HCT116 (cell line): ENCODE results near the gene PIK3C3. TPM values are rescaled to one million over a fixed set of nuclear protein-coding genes. Genes with fewer than 3 reads are reported as not detected.

Experiments
- ATAC-seq: fragments of 200-7000 bp; cut with Tn5 transposase; 2 replicates; pipeline ENCODE4 v1.9.1; 2020; ENCODE audit warnings: mild to moderate bottlenecking, moderate library complexity
- BruUV-seq: library from RNA; stranded (reverse); fragments of 400-500 nt; replicated peaks from 2 replicates; lab custom pipeline; 2021; lab: Mats Ljungman, UMichigan
- CTCF ChIA-PET: fragments of 300-600 bp; sonication (Branson Sonifier 250); formaldehyde crosslinking; loops from one replicate; lab custom pipeline; 2021; ENCODE audit warnings: antibody characterized with exemption; lab: Charles Lee
- POLR2A ChIA-PET: fragments of 300-600, 350-600 bp; sonication (Branson Sonifier 250); formaldehyde crosslinking; loops from one replicate; lab custom pipeline; 2021; ENCODE audit warnings: antibody characterized with exemption; lab: Charles Lee
- RAD21 ChIA-PET, 2 experiments: fragments of 300-600 bp; sonication (Branson Sonifier 250); formaldehyde crosslinking; loops; one replicate each; lab custom pipeline; 2023; ENCODE audit warnings: low total read pairs in 2 of 2; ENCODE audit not compliant: uncharacterized antibody in 2 of 2, unreplicated experiment in 2 of 2, low non-redundant PET in 1 of 2; lab: Charles Lee
- DNase-seq: peaks from one replicate; pipeline ENCODE4 v3.0.0-alpha.2; 2010; ENCODE audit warnings: low read depth, low spot score
- H2AFZ ChIP-seq: fragments of 200-600 bp; shearing (Covaris generic), sonication (generic); 2 replicates; pipeline ENCODE4 v1.6.1; 2017; ENCODE audit warnings: low read depth, mixed run types, mixed read lengths, antibody characterized with exemption, low read length; ENCODE audit not compliant: poor library complexity, severe bottlenecking
- H3K27ac ChIP-seq: 2 replicates; pipeline ENCODE4 v1.5.1; 2012; ENCODE audit warnings: low read depth, low read length
- H3K27me3 ChIP-seq: fragments of 200-600 bp; sonication (generic); 2 replicates; pipeline ENCODE4 v1.6.1; 2016; ENCODE audit warnings: mixed run types, low read length, mixed read lengths; ENCODE audit not compliant: insufficient read depth
- H3K36me3 ChIP-seq, 2 experiments: fragments of 200-500 bp in 1 of 2; fragments of 200-600 bp in 1 of 2; sonication (Bioruptor generic) in 1 of 2; sonication (generic) in 1 of 2; 2 replicates each; pipeline versions ENCODE4 v1.5.1 to v1.6.1; 2014 to 2016; ENCODE audit warnings: low read length in 2 of 2, inconsistent platforms in 1 of 2, mixed read lengths in 1 of 2, mixed run types in 1 of 2; ENCODE audit not compliant: insufficient read depth in 2 of 2, control insufficient read depth in 1 of 2
- H3K4me1 ChIP-seq, 2 experiments: fragments of 200-600 bp in 1 of 2; sonication (generic) in 1 of 2; 2 replicates each; pipeline versions ENCODE4 v1.5.1 to v1.6.1; 2012 to 2017; ENCODE audit warnings: low read length in 2 of 2, inconsistent platforms in 1 of 2, mild to moderate bottlenecking in 1 of 2, mixed read lengths in 1 of 2, mixed run types in 1 of 2, moderate library complexity in 1 of 2; ENCODE audit not compliant: insufficient read depth in 2 of 2, control insufficient read depth in 1 of 2
- H3K4me2 ChIP-seq: fragments of 200-600 bp; sonication (generic); 2 replicates; pipeline ENCODE4 v1.6.1; 2017; ENCODE audit warnings: mixed run types, low read length, mixed read lengths
- H3K4me3 ChIP-seq, 2 experiments: fragments of 200-600 bp in 1 of 2; sonication (generic) in 1 of 2; replicated peaks in 1 of 2; 2 replicates each; pipeline ENCODE4 v1.5.1; 2011 to 2016; ENCODE audit warnings: low read length in 2 of 2, control low read depth in 1 of 2, low read depth in 1 of 2, mild to moderate bottlenecking in 1 of 2, mixed read lengths in 1 of 2, mixed run types in 1 of 2
- H3K79me2 ChIP-seq: fragments of 200-600 bp; sonication (generic); 2 replicates; pipeline ENCODE4 v1.6.1; 2017; ENCODE audit warnings: mild to moderate bottlenecking, mixed run types, low read length, moderate library complexity, mixed read lengths; ENCODE audit not compliant: insufficient read depth
- H3K9ac ChIP-seq: fragments of 200-600 bp; sonication (generic); 2 replicates; pipeline ENCODE4 v1.6.1; 2016; ENCODE audit warnings: low read length, mixed read lengths
- H3K9me2 ChIP-seq: fragments of 200-600 bp; sonication (generic), shearing (Covaris generic); 2 replicates; pipeline ENCODE4 v1.6.1; 2017; ENCODE audit warnings: mixed run types, mild to moderate bottlenecking, moderate library complexity; ENCODE audit not compliant: insufficient read depth
- H3K9me3 ChIP-seq, 2 experiments: fragments of 200-500 bp in 1 of 2; fragments of 200-600 bp in 1 of 2; sonication (Bioruptor generic) in 1 of 2; sonication (generic) in 1 of 2; 2 replicates each; pipeline ENCODE4 v1.6.1; 2014 to 2017; ENCODE audit warnings: low read length in 2 of 2, mixed read lengths in 2 of 2, inconsistent platforms in 1 of 2, low read depth in 1 of 2, mild to moderate bottlenecking in 1 of 2, mixed run types in 1 of 2, moderate library complexity in 1 of 2; ENCODE audit not compliant: control insufficient read depth in 1 of 2, insufficient read depth in 1 of 2
- H4K20me1 ChIP-seq: fragments of 200-600 bp; sonication (generic), shearing (Covaris generic); 2 replicates; pipeline ENCODE4 v1.6.1; 2017; ENCODE audit warnings: mixed run types, mild to moderate bottlenecking, moderate library complexity; ENCODE audit not compliant: insufficient read depth
- CEBPB ChIP-seq: IDR thresholded peaks from 2 replicates; pipeline ENCODE4 v1.6.1; 2012; ENCODE audit warnings: low read depth
- EZH2 ChIP-seq: fragments of 200-600 bp; sonication (generic); IDR thresholded peaks from 2 replicates; pipeline ENCODE4 v1.6.1; 2017; ENCODE audit warnings: antibody characterized with exemption, mixed run types
- EZH2phosphoT487 ChIP-seq: fragments of 200-600 bp; IDR thresholded peaks from 2 replicates; pipeline ENCODE4 v1.6.1; 2018; ENCODE audit warnings: antibody characterized with exemption, borderline replicate concordance
- JUND ChIP-seq: IDR thresholded peaks from 2 replicates; pipeline ENCODE4 v1.6.1; 2012
- POLR2A ChIP-seq: IDR thresholded peaks from 2 replicates; pipeline ENCODE4 v1.7.0; 2011; ENCODE audit warnings: borderline replicate concordance; ENCODE audit not compliant: insufficient read depth, insufficient read length; ENCODE audit errors: extremely low read depth
- REST ChIP-seq: IDR thresholded peaks from 2 replicates; pipeline ENCODE4 v1.6.1; 2012; ENCODE audit warnings: low read depth
- SRF ChIP-seq: IDR thresholded peaks from 2 replicates; pipeline ENCODE4 v1.6.1; 2012; ENCODE audit warnings: low read depth
- YY1 ChIP-seq: IDR thresholded peaks from 2 replicates; pipeline ENCODE4 v1.6.1; 2011; ENCODE audit warnings: low read length, low read depth, moderate library complexity, mild to moderate bottlenecking; ENCODE audit not compliant: insufficient replicate concordance; ENCODE audit errors: extremely low read depth
- ZNF274 ChIP-seq: fragments of 200-500 bp; sonication (Bioruptor generic); IDR thresholded peaks from 2 replicates; pipeline ENCODE4 v1.6.1; 2014; ENCODE audit warnings: mild to moderate bottlenecking, low read depth, low read length, inconsistent platforms
- intact Hi-C: fragments of 100-400 bp; cut with micrococcal nuclease; formaldehyde crosslinking; loops from 2 replicates; pipeline ENCODE4 v1.10.0; 2022
- total RNA-seq: library from RNA; stranded (reverse); gene quantifications from one replicate; pipeline ENCODE4 v1.2.1, GENCODE V29; 2021; ENCODE audit not compliant: unreplicated experiment
- TF ChIP-seq, protein P1 (sequence below), 3 experiments: fragments of 200-600 bp in 1 of 3; sonication (generic) in 1 of 3; IDR thresholded peaks in 2 of 3; conservative IDR thresholded peaks in 1 of 3; 2 replicates each; pipeline ENCODE4 v1.5.1; 2012 to 2017; ENCODE audit warnings: low read depth in 2 of 3, low read length in 2 of 3, antibody characterized with exemption in 1 of 3, borderline replicate concordance in 1 of 3, control low read depth in 1 of 3, mild to moderate bottlenecking in 1 of 3, mixed read lengths in 1 of 3, mixed run types in 1 of 3, moderate library complexity in 1 of 3; ENCODE audit not compliant: insufficient read depth in 1 of 3
- TF ChIP-seq, protein P2 (sequence below): IDR thresholded peaks from 2 replicates; pipeline ENCODE4 v1.6.1; 2011; ENCODE audit warnings: mild to moderate bottlenecking, low read length, moderate library complexity; ENCODE audit not compliant: insufficient replicate concordance; ENCODE audit errors: extremely low read depth

PIK3C3 gene
- total RNA-seq, 1 experiment from 2014 or later = 40.4 TPM

DNA sequence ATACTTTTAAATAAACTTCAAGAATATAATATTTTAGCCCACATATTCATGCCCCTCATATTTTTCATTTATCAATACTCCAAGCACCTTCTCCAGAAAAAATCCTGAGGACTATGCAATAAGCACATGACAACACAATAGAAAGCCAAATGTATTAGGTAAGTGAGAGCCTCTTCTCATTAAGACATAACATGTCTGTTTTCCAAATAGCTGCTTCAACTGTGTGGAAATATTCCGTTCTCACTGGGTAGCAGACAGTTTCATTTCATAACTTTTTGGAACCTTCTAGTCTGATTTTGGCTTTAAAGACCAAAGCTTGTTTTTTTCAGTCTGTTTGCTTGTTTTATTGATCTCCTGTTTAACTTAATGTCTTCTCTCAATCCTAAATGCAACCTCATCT is 137.8 kb downstream of the PIK3C3 start:
- BruUV-seq = no TSS peak
- CTCF ChIA-PET = no interaction called here
- Histone ChIP-seq H3K27me3 (no peaks in the 10 kb centered on the region), H3K36me3 (no peaks in the 10 kb centered on the region), H3K9me2 (no peaks in the 10 kb centered on the region), H3K27ac (no peak overlapping the region), H3K9me3 (no peaks in the 10 kb centered on the region), H3K4me3 (no peak overlapping the region), H3K4me2 (no peak overlapping the region), H4K20me1 (no peaks in the 10 kb centered on the region), H3K79me2 (no peaks in the 10 kb centered on the region), H3K4me1 (no peaks in the 10 kb centered on the region), H2AFZ (no peak overlapping the region), H3K9ac (no peak overlapping the region)
- TF ChIP-seq YY1 (no peak), REST (no peak), EZH2phosphoT487 (no peak), EZH2 (no peak), JUND (no peak), SRF (no peak), ZNF274 (no peak), CEBPB (no peak), POLR2A (no peak)
- TF ChIP-seq, protein P1, sequence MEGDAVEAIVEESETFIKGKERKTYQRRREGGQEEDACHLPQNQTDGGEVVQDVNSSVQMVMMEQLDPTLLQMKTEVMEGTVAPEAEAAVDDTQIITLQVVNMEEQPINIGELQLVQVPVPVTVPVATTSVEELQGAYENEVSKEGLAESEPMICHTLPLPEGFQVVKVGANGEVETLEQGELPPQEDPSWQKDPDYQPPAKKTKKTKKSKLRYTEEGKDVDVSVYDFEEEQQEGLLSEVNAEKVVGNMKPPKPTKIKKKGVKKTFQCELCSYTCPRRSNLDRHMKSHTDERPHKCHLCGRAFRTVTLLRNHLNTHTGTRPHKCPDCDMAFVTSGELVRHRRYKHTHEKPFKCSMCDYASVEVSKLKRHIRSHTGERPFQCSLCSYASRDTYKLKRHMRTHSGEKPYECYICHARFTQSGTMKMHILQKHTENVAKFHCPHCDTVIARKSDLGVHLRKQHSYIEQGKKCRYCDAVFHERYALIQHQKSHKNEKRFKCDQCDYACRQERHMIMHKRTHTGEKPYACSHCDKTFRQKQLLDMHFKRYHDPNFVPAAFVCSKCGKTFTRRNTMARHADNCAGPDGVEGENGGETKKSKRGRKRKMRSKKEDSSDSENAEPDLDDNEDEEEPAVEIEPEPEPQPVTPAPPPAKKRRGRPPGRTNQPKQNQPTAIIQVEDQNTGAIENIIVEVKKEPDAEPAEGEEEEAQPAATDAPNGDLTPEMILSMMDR (IDR thresholded peaks at IDR 0.05 in 2 of 3, conservative IDR thresholded peaks at IDR 0.05 in 1 of 3; ENCODE audit: borderline replicate concordance in 1 of 3, insufficient read depth in 1 of 3, low read depth in 2 of 3, low read length in 2 of 3) = no peak
- TF ChIP-seq, protein P2, sequence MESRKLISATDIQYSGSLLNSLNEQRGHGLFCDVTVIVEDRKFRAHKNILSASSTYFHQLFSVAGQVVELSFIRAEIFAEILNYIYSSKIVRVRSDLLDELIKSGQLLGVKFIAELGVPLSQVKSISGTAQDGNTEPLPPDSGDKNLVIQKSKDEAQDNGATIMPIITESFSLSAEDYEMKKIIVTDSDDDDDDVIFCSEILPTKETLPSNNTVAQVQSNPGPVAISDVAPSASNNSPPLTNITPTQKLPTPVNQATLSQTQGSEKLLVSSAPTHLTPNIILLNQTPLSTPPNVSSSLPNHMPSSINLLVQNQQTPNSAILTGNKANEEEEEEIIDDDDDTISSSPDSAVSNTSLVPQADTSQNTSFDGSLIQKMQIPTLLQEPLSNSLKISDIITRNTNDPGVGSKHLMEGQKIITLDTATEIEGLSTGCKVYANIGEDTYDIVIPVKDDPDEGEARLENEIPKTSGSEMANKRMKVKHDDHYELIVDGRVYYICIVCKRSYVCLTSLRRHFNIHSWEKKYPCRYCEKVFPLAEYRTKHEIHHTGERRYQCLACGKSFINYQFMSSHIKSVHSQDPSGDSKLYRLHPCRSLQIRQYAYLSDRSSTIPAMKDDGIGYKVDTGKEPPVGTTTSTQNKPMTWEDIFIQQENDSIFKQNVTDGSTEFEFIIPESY = no peak
- intact Hi-C loops = no loop called here
- DNase-seq = no peak
- RAD21 ChIA-PET = no interaction called here
- POLR2A ChIA-PET = no interaction called here
- no peak for ATAC-seq
